ENCODE results near the gene PITX1.
"Not testable (repeated sequence)": the region's sequence is repeated elsewhere in the genome, so short reads cannot be mapped to it uniquely, and the experiment has no call there.

The PITX1 gene

GRCh38 chr5:135033901-135034235 is at the start of gene PITX1:
Gene PITX1 (minus strand): TSS chr5:135034228. CDS start chr5:135033881, 347 bp downstream.
- DNase-seq: no peak

DNA sequence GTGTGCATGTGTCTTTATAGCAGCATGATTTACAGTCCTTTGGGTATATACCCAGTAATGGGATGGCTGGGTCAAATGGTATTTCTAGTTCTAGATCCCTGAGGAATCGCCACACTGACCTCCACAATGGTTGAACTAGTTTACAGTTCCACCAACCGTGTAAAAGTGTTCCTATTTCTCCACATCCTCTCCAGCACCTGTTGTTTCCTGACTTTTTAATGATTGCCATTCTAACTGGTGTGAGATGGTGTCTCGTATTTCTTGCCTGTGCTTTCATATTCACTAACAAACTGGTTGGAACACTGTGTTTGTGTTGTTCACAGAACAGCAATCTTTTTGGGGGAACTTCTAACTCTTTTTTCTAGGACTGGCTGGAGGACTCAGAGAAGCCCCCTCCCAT is 49.3 kb upstream of the PITX1 start:
- not testable (repeated sequence) for DNase-seq

DNA sequence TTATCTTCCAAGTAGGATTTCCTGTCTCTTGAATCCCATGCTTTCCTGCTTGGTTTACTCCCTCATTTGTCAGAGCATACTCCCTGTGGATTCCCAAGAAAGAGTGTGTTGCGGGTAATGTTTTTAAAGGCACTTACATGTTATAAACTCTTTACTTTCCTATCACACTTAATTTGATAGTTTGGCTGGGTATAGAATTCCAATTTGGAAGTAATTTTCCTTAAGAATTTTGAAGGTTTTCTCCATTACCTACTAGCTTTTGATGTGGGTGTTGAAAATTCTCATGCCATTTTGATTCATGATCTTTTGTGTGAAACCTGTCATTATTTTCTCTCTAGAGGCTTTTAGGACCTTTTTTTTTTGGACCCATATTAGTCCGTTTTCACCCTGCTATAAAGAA is 47.2 kb upstream of the PITX1 start:
- DNase-seq: no peak

DNA sequence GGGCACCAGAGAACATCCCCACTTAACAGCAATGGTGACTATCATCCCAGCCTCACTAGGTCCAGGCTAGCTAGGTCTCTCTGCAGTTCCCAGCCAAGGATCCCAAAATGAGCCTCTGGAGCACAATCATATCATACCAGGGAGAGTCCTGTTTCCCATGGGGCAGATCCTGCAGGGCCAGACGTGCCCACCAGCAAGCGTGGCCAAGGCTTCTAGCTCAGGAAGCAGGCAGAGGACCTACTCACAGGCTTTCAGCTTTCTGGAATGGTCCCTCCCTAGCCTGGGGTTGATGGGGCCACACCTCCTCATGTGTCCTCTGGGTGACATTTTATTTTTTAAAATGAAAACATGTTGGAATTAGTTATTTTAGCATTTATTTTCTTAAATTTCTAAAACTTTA is 45.7 kb upstream of the PITX1 start:
- no peak for DNase-seq

GRCh38 chr5:135079099-135079681 is 45.2 kb upstream of the PITX1 start:
- DNase-seq: no peak

DNA sequence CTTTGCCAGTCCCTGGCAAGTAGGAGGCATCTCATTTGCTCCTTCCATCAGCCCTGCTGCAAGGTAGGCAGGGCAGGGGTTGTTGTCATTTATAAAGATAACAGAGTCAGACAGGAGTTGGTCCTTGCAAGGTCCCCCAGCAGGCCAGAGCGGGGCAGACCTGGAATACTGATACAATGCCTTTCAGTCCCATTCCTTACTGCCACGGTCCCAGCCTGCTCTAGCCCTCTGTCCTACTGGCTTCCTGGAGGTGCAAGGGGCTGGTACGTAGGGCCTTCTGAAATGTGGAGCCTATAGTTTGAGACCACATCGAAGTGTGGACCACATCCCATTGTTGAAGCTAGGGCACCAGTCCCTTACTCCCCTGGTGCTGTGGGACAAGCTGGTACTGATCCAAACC is 42.8 kb upstream of the PITX1 start:
- no peak for DNase-seq

GRCh38 chr5:135076051-135076491 is 42.0 kb upstream of the PITX1 start:
- DNase-seq: no peak

- no peak for DNase-seq
Observed at GRCh38 chr5:135075621-135076020, 41.6 kb upstream of the PITX1 start.

GRCh38 chr5:135073761-135074345 is 39.8 kb upstream of the PITX1 start:
- no peak for DNase-seq

DNA sequence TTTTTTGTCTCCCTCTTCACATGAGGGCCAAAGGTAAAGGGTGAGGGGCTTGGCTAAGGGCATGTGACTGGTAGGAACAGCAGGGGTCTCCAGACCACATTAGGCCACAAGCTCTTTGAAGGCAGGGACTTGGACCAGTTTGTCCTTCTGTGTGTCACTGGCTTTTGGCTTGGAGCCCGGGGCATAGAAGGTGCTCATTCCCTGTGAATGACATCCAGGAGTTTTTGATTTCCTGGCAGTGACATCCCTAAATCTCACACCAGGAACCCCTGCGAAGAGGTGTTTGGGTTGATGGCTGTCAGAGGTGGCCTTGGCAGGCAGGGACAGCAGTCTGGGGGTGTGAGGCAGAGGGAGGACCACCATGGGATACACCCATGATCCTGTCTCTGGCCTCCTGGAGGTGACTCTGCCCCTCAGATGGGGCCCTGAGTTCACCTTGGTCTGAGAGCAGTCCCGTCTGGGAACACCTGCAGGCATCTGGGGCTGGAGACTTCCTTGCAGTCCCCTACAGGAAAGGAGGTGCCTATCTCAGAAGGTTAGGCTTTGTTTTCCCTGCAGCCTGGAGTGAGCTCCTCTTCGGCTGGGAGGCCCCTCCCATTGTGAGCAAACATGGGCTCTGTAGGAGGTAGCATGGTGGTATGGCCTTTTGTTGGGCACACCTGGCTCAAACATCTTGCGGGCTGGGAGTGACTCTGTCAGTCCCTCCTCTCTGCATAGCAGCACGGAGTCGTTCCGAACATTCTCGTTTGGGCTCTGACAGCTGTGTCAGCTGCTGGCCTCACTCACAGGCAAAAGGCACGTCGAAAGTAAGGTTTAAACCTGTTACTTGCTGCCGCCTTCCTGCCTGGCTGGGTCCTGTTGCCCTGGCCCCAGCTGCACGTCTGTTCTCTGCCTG is 38.6 kb upstream of the PITX1 start:
- no peak for DNase-seq

DNA sequence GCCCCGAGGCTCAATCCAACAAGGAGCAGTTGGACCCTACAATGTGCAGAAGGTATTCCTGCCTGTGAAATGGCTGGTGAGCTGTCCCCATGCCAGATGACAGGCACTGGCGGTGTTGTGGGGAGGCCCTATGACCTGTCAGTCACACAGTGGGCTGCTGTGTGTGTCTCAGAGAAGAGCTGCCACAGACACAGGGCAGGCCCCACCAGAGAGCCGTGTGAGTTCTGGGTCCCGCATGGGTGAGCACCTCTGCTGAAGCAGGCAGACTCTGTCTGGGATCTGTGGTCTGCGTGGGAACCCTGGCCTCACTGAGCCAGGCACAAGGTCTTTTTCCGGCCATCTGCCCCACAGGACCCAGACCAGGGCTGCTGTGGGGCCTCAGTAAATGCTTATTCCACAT is 37.3 kb upstream of the PITX1 start:
- DNase-seq: no peak

DNA sequence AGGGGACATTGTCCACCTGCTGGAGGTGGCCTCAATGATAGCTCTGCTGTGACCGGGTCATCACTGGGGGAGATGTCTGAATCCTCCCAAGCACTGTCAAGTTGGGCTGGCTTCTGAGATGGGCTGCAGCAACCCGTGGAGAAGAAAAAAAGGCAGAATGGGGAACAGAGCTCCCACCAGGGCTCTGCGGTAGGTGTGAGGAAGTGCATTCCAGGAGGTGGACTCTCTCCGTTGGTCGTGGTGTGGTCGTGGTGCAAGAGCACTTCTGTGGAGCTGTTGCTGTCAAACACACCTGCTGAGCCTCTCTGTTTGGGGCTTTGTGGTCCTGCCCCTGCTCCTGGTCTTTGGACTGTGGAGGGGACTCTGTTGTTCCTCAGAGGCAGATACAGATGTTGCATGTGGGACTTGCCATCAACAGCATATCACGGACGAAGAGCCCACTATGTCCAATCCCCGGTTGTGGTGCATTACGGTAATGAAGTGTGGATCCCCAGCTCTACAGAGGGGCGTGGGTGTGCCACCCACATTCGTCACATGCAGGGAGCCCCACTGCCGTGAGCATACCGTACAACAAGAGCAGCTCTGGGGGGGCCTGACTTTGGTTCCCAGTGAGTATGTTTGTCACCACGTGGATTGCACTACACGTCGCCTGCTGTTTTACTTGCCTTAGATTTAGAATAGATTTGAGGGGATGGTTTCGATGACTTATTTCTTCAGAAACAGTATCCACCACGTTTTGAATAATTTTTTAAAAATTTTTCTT is 36.0 kb upstream of the PITX1 start:
- no peak for DNase-seq

DNA sequence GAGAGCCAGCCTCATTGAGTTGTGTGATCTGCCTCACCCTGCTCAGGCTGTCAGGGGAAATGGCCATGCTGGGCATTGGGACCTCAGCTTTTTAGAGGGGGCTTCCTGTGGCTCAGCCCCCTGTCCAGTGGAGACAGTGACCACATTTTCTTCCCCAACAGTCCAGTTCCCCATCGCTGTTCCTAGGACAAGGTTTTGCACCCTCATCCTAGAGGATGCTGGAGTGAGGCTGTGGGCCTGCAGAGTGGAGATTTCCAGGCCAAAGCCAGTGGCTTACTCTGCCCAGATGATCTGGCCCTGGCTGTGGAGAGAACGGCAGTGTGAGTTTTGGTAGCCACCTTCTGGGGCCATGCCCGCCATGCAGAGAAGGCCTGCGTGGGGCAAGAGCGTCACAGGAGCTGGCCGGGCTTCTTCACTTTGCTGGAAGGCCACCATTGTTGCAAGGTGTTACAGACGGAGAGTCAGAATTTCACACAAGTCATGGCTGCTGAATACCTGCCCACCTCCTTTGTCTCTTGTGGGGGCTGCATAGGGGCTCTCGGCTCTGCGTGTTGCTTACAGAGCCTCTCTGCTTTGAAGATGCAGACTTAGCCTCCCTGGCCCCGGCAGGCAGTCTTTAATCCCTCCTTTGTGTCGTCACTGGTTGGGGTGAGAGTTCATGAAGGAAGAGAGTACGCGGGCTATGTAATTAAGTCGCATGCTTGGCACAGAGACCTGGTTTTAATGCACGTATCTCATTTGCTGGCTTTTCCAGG is 35.2 kb upstream of the PITX1 start:
- no peak for DNase-seq

- DNase-seq: no peak
Observed at GRCh38 chr5:135067587-135067986, 33.6 kb upstream of the PITX1 start.

DNA sequence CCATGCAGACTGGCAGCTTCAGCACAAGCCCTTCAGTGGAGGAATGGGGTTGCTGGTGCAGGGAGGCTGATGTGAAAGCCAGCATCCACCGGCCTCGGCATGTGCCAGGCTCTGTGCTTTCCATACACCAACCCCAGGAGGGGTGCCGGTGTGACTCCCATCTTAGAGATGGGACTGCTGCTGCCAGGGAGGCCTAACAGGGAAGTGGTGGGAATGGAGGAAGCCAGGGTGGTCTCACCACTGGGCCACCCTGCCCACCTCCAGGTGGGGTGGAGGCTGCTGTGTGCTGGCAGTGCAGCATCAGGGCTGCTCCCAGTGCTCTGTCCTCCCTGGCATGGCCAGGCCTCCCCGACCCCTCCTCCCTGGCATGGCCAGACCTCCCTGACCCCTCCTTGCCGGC is 32.8 kb upstream of the PITX1 start:
- DNase-seq: no peak

GRCh38 chr5:135065306-135066265 is 31.6 kb upstream of the PITX1 start:
- no peak for DNase-seq

DNA sequence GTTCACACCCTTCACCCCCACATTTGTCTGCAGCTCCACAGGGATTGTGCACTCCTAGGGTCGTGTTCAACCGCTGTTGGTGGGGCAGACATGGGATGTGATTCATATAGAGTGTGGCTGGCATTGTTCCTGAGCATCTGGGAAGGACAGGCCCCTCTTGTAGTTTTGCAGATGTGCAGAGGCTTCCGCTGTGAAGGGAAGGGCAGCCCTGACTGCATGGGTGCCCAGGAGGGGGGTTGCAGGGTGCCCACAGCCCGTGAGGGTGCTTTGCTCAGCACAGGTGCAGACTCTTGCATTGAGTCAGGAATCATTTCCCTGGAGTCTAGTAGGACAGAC is 30.2 kb upstream of the PITX1 start:
- no peak for DNase-seq

DNA sequence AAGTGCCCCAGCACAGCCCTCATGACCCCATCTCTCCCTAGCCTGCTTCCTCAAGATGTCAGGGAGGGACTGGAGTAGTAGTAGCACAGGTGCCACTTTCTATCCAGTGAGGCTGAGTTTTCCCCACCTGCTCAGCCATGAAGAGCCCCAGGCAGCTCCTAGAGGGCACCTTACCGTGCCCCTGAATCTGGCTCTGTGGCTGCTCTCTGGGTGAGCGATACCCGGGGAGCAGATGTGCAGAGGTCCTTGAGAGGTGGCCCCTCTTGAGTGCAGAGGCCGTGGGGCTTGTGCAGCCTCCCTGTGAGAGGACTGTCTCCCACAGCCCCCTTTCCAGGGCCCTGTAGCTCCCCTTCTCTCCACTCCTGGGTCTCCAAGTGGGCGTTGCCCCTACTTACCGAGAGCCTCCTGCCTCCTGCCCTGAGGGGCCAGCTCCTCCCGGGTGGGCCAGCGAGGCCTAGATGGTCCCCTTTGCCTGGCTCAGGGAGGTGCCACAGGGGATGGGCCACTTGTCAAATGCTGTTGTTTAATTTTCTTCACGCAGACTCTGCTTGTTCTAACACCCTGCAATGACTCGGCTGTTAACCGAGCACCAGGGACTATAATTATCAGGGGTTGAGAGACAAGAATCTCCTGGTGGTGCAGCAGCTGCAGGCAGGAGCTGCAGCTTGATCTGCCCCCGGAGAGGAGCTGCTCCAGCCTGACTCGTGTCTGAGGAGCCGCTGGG is 29.6 kb upstream of the PITX1 start:
- no peak for DNase-seq

- DNase-seq: no peak
Observed at GRCh38 chr5:135063056-135063445, 29.0 kb upstream of the PITX1 start.

DNA sequence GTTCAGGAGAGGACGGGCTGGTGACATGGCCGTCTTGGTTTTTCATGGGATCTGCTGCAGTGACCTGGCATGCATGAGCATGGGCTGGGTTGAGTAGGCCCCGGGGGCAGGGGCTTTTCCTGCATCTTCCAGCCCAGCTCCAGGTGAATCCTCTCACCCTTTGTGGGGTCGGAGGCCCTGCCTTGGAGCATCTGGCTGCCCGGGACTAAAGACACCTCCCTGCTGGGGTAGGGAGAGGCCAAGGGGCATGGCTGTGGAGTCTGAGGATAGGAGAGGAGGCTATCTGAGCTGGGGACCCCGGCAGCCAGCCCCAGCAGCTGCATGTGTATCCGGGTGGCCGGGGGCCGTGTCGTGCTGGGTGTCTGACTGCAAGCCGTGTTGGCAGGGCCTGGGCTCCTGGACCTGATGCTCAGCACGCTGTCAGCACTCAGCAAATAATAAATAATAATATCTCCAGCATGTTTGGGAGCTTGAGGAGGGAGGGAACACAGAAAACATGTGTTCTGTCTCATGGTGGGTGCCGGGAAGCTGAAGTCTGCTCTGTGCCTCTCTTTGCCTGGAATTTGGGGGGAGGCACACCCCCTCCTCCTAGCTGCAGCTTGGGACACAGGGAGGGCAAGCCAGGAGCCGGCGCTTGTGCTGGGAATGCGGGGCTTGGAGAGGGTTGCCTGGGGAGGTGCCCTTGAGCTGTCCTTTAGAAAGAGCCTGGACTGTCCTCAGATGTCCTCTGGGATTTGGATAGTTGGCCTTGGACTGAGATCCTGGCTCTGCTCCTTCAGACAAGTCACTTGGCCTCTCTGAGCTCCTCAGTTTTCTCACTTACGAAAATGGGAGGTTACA is 28.4 kb upstream of the PITX1 start:
- DNase-seq: no peak
